GM12878 (cell line): Measurements from ENCODE around the gene PHGDH. TPM values are rescaled to one million over a fixed set of nuclear protein-coding genes. Genes with fewer than 3 reads are reported as not detected.

Experiments used
- ATAC-seq: fragments of 200-7000 bp; cut with Tn5 transposase; 3 replicates; pipeline ENCODE4 v1.9.1; 2020; ENCODE audit warnings: mild to moderate bottlenecking, moderate library complexity
- BruUV-seq: library from RNA; stranded (reverse); fragments of 400-500 nt; replicated peaks from 2 replicates; lab custom pipeline; 2021; lab: Mats Ljungman, UMichigan
- CTCF ChIA-PET: fragments of 300-600 bp; sonication (Branson Sonifier 250); formaldehyde crosslinking; extraction: SDS; loops from one replicate; lab custom pipeline; 2021; ENCODE audit warnings: inconsistent platforms; lab: Yijun Ruan, JAX
- POLR2A ChIA-PET: fragments of 350-600 bp; formaldehyde crosslinking; extraction: SDS; loops from one replicate; lab custom pipeline; 2021; ENCODE audit warnings: inconsistent platforms; lab: Charles Lee
- RAD21 ChIA-PET: fragments of 300-600 bp; sonication (Branson Sonifier 250); formaldehyde crosslinking; loops from one replicate; lab custom pipeline; 2023; ENCODE audit warnings: antibody characterized with exemption; ENCODE audit not compliant: unreplicated experiment; lab: Charles Lee
- SMC1A ChIA-PET: fragments of 300-600 bp; sonication (Branson Sonifier 250); formaldehyde crosslinking; loops from one replicate; lab custom pipeline; 2023; ENCODE audit not compliant: unreplicated experiment, uncharacterized antibody; lab: Charles Lee
- DNase-seq: peaks from one replicate; pipeline ENCODE4 v3.0.0-alpha.2; 2011; ENCODE audit warnings: low read depth, low spot score
- FAIRE-seq: peaks from 3 replicates; lab custom pipeline; 2011; peaks lifted over from hg19 to GRCh38; lab: Jason Lieb, UNC
- H2AFZ ChIP-seq: 2 replicates; pipeline ENCODE4 v1.6.0; 2011; ENCODE audit warnings: low read depth, low read length, control low read depth; ENCODE audit not compliant: control insufficient read depth
- H3K27ac ChIP-seq: 2 replicates; pipeline ENCODE4 v1.5.1; 2011; ENCODE audit warnings: control low read depth; ENCODE audit not compliant: control insufficient read depth, insufficient read depth
- H3K27me3 ChIP-seq, 2 experiments: replicated peaks in 1 of 2; 2 replicates each; pipeline versions ENCODE4 v1.6.0 to v1.6.1; 2011; ENCODE audit warnings: low read length in 1 of 2; ENCODE audit not compliant: control insufficient read depth in 2 of 2, insufficient read depth in 2 of 2
- H3K36me3 ChIP-seq, 2 experiments: 2 replicates each; pipeline ENCODE4 v1.5.1; 2011; ENCODE audit warnings: low read length in 1 of 2; ENCODE audit not compliant: control insufficient read depth in 2 of 2, insufficient read depth in 2 of 2
- H3K4me1 ChIP-seq: 2 replicates; pipeline ENCODE4 v1.6.1; 2011; ENCODE audit warnings: mild to moderate bottlenecking, low read length, moderate library complexity, mixed read lengths; ENCODE audit not compliant: control insufficient read depth, insufficient read depth
- H3K4me2 ChIP-seq: 2 replicates; pipeline ENCODE4 v1.6.0; 2011; ENCODE audit warnings: control low read depth; ENCODE audit not compliant: control insufficient read depth, insufficient read depth
- H3K4me3 ChIP-seq: fragments of 200-600 bp; sonication (generic); 2 replicates; pipeline ENCODE4 v1.5.1; 2016
- H3K79me2 ChIP-seq: 2 replicates; pipeline ENCODE4 v1.6.0; 2011; ENCODE audit warnings: low read length; ENCODE audit not compliant: control insufficient read depth, insufficient read depth
- H3K9ac ChIP-seq: 2 replicates; pipeline ENCODE4 v1.8.0; 2011; ENCODE audit warnings: low read length, control low read depth, mixed read lengths; ENCODE audit not compliant: control insufficient read depth, insufficient read depth
- H3K9me3 ChIP-seq: replicated peaks from 3 replicates; pipeline ENCODE4 v1.5.1; 2011; ENCODE audit warnings: mild to moderate bottlenecking, low read length; ENCODE audit not compliant: control insufficient read depth, insufficient read depth
- H4K20me1 ChIP-seq: 2 replicates; pipeline ENCODE4 v1.6.0; 2011; ENCODE audit not compliant: control insufficient read depth, insufficient read depth
- ASH2L ChIP-seq: fragments of 300-600, 200-600 bp; sonication (generic); IDR thresholded peaks from 2 replicates; pipeline ENCODE4 v1.6.1; 2017; ENCODE audit warnings: low read depth, mild to moderate bottlenecking, borderline replicate concordance
- ETV6 ChIP-seq, 2 experiments: fragments of 450-650 bp in 1 of 2; IDR thresholded peaks in 1 of 2; conservative IDR thresholded peaks in 1 of 2; 2 replicates each; pipeline ENCODE4 v1.6.1; 2014; ENCODE audit warnings: antibody characterized with exemption in 1 of 2, borderline replicate concordance in 1 of 2, low read depth in 1 of 2, mild to moderate bottlenecking in 1 of 2, moderate library complexity in 1 of 2
- NR2C2 ChIP-seq: IDR thresholded peaks from 2 replicates; pipeline ENCODE4 v1.6.1; 2011; ENCODE audit warnings: borderline replicate concordance, low read depth; ENCODE audit not compliant: control insufficient read depth, insufficient read length
- SIN3A ChIP-seq: IDR thresholded peaks from 2 replicates; pipeline ENCODE4 v1.6.1; 2012; ENCODE audit warnings: low read depth, low read length, improper control_type of control experiment
- WGBS: methylation state at CpG from one replicate; pipeline ENCODE4 v1.1.6; 2016; ENCODE audit warnings: low lambda C conversion rate; ENCODE audit not compliant: insufficient replicate concordance, insufficient coverage; ENCODE audit errors: missing lambda C conversion rate; 5-methylcytosine and 5-hydroxymethylcytosine counted together
- in situ Hi-C: fragments of 300-500 bp; cut with MboI; formaldehyde crosslinking; loops from 9 replicates; pipeline ENCODE4 v1.14.3; 2018; ENCODE audit warnings: mixed read lengths
- intact Hi-C: fragments of 100-400 bp; cut with micrococcal nuclease; formaldehyde crosslinking; loops from one replicate; pipeline ENCODE4 v1.14.2; 2022; ENCODE audit not compliant: unreplicated experiment
- polyA plus RNA-seq, 11 experiments: library from polyadenylated mRNA; depleted of rRNA in 4 of 11; unstranded in 6 of 11; stranded (reverse) in 5 of 11; fragments of >200 nt; fragmentation: Nextera tagmentation in 4 of 11; fragmentation: Illumina TruSeq in 1 of 11; extraction: Ambion mirVana in 4 of 11; extraction: Trizol in 1 of 11; gene quantifications; 1 replicate in 1 of 11; 2 replicates in 10 of 11; pipeline versions ENCODE4 v1.2.1 to v1.2.3, GENCODE V29; 2011 to 2016; ENCODE audit warnings: inconsistent platforms in 2 of 11, missing spikeins in 2 of 11, low read depth in 1 of 11
- total RNA-seq, 4 experiments: library from RNA; depleted of rRNA in 3 of 4; stranded (reverse); fragments of >200 nt in 3 of 4; fragmentation: Illumina TruSeq in 1 of 4; extraction: Trizol in 1 of 4; gene quantifications; 2 replicates each; pipeline versions ENCODE4 v1.2.1 to v1.2.3, GENCODE V29; 2013 to 2021
- TF ChIP-seq, protein P1 (sequence below): IDR thresholded peaks from 2 replicates; pipeline ENCODE4 v1.6.1; 2012; ENCODE audit warnings: mild to moderate bottlenecking, low read depth, low read length

Gene PHGDH
- total and polyA plus RNA-seq, 10 of the 15 experiments (the other 5 are each of a cell fraction or from before 2014, with no cell fraction given), result 3.9 to 47.8 (median 25.9) TPM

DNA sequence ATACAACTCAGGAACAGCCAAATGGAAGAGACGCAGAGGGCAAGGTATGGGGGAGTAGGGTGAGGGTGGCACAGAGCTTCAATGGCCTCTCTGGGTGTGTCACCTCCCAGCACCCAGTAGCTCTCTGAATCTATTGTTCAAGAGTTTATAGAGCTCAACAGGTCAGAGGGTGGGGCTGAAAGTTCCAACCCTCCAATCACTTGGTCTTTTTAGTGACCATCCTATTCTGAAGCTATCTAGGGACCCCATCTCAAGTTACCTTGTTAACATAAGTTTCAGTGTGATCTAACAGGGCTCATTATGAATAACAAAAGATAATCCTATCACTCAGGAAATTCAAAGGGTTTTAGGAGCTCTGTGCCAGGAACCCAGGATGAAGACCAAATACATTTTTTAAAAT, 32.5 kb upstream of the PHGDH start:
- intact Hi-C loops (loop anchor here (5.0 kb wide), 1 partner anchor 63 kb away; no protein-coding TSS in a partner anchor), in situ Hi-C loops (loop anchor here (10.0 kb wide), 1 partner anchor 304 kb away; no protein-coding TSS in a partner anchor)
- Histone ChIP-seq H3K79me2 (no peaks in the 10 kb centered on the region), H3K4me2 (no peak overlapping the region), H4K20me1 (no peaks in the 10 kb centered on the region), H3K4me3 (no peak overlapping the region), H3K9me3 (no peaks in the 10 kb centered on the region), H3K4me1 (no peaks in the 10 kb centered on the region), H2AFZ (no peak overlapping the region), H3K27me3 (no peaks in the 10 kb centered on the region; a peak in 1 of 4 replicates), H3K27ac (no peak overlapping the region), H3K36me3 (no peaks in the 10 kb centered on the region), H3K9ac (no peak overlapping the region)
- RAD21 ChIA-PET, result interaction anchor here (1.0 to 1.9 kb wide), 2 partner anchors 68 to 73 kb away, joined by 3 to 4 read pairs; no protein-coding TSS in a partner anchor
- TF ChIP-seq, protein P1, sequence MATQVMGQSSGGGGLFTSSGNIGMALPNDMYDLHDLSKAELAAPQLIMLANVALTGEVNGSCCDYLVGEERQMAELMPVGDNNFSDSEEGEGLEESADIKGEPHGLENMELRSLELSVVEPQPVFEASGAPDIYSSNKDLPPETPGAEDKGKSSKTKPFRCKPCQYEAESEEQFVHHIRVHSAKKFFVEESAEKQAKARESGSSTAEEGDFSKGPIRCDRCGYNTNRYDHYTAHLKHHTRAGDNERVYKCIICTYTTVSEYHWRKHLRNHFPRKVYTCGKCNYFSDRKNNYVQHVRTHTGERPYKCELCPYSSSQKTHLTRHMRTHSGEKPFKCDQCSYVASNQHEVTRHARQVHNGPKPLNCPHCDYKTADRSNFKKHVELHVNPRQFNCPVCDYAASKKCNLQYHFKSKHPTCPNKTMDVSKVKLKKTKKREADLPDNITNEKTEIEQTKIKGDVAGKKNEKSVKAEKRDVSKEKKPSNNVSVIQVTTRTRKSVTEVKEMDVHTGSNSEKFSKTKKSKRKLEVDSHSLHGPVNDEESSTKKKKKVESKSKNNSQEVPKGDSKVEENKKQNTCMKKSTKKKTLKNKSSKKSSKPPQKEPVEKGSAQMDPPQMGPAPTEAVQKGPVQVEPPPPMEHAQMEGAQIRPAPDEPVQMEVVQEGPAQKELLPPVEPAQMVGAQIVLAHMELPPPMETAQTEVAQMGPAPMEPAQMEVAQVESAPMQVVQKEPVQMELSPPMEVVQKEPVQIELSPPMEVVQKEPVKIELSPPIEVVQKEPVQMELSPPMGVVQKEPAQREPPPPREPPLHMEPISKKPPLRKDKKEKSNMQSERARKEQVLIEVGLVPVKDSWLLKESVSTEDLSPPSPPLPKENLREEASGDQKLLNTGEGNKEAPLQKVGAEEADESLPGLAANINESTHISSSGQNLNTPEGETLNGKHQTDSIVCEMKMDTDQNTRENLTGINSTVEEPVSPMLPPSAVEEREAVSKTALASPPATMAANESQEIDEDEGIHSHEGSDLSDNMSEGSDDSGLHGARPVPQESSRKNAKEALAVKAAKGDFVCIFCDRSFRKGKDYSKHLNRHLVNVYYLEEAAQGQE, result no peak
- TF ChIP-seq ETV6 (conservative IDR thresholded peaks at IDR 0.05 in 1 of 2, IDR thresholded peaks at IDR 0.05 in 1 of 2; ENCODE audit: borderline replicate concordance in 1 of 2, low read depth in 1 of 2) (no peak), SIN3A (no peak), NR2C2 (no peak), ASH2L (no peak)
- no TSS peak for BruUV-seq
- POLR2A ChIA-PET, result no interaction called here
- SMC1A ChIA-PET, result interaction anchor here (1.2 kb wide), 2 partner anchors 17 to 86 kb away, joined by 3 read pairs; no protein-coding TSS in a partner anchor
- CTCF ChIA-PET, result interaction anchor here (1.2 to 16.0 kb wide), 3 partner anchors 8 to 64 kb away, joined by 3 to 446 read pairs (median 188); no protein-coding TSS in a partner anchor
- no peak for FAIRE-seq
- no peak for ATAC-seq
- 58% methylated on average over 1 of the region's 1 CpG for WGBS
- no peak for DNase-seq
